Bone marrow (tissue), 2 donors: ENCODE measurements around the gene DOK4.
"Not testable (repeated sequence)": the region's sequence is repeated elsewhere in the genome, so short reads cannot be mapped to it uniquely, and the experiment has no call there.

Experiments
- DNase-seq, 2 donors: peaks; one replicate each; lab custom pipeline; 2025; lab: John Stamatoyannopoulos, UW

Gene DOK4

GRCh38 chr16:57446531-57447185, 39.6 kb downstream of the DOK4 start:
- DNase-seq = no peak

- DNase-seq = no peak
Observed at GRCh38 chr16:57445510-57445909, 40.8 kb downstream of the DOK4 start.

- DNase-seq = no peak
Observed at GRCh38 chr16:57444711-57445110, 41.6 kb downstream of the DOK4 start.

GRCh38 chr16:57440551-57440950, 45.7 kb downstream of the DOK4 start:
- not testable (repeated sequence) for DNase-seq

- DNase-seq = not testable (repeated sequence)
Observed at GRCh38 chr16:57439947-57440346, 46.3 kb downstream of the DOK4 start.

GRCh38 chr16:57435838-57436237, 50.5 kb downstream of the DOK4 start:
- no peak for DNase-seq

- DNase-seq = no peak
Observed at GRCh38 chr16:57434003-57434402, 52.3 kb downstream of the DOK4 start.

- DNase-seq = no peak
Observed at GRCh38 chr16:57432989-57433388, 53.3 kb downstream of the DOK4 start.

- DNase-seq = no peak
Observed at GRCh38 chr16:57432505-57432904, 53.8 kb downstream of the DOK4 start.

GRCh38 chr16:57430955-57431354, 55.3 kb downstream of the DOK4 start:
- DNase-seq = no peak

- no peak for DNase-seq
Observed at GRCh38 chr16:57427824-57428223, 58.5 kb downstream of the DOK4 start.

GRCh38 chr16:57427307-57427706, 59.0 kb downstream of the DOK4 start:
- no peak for DNase-seq

GRCh38 chr16:57426356-57426755, 59.9 kb downstream of the DOK4 start:
- DNase-seq = no peak

- no peak for DNase-seq
Observed at GRCh38 chr16:57424583-57424982, 61.7 kb downstream of the DOK4 start.

GRCh38 chr16:57423152-57423551, 63.1 kb downstream of the DOK4 start:
- no peak for DNase-seq

- DNase-seq = no peak
Observed at GRCh38 chr16:57422026-57422944, 64.0 kb downstream of the DOK4 start.
